HPDE6-E6E7 (cell line): ENCODE data around the gene CARMIL3.

Experiments used
- DNase-seq: peaks from one replicate; pipeline ENCODE4 v3.0.0; 2011; ENCODE audit warnings: missing footprints; ENCODE audit errors: extremely low spot score

The CARMIL3 gene

GRCh38 chr14:24060984-24061913, 9.4 kb downstream of the CARMIL3 start:
- DNase-seq = no peak

GRCh38 chr14:24062216-24062980, 10.6 kb downstream of the CARMIL3 start:
- DNase-seq = no peak

DNA sequence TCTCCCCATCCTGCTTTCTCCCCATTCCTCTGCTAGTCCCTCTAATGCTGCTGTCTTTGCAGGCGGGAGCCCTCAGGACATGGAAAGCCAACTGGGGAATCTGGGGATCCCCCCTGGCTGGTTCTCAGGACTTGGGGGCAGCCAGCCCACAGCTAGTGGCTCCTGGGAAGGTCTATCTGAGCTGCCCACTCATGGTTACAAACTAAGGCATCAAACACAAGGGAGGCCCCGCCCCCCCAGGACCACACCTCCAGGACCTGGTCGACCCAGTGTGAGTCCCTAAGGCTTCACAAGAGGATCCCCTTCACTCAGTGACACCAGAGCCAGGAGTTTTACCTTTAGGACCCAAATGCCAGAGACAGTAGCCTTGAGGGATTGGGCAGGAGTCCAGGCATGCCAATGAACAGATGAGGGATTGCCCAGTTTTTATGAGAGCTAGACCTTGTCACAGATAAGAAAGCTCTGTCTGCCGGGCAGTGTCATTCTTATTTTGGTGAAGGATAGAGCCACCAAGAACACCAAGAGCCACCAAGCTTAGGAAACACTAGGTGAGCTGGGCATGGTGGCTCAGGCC, 11.5 kb downstream of the CARMIL3 start:
- no peak for DNase-seq

DNA sequence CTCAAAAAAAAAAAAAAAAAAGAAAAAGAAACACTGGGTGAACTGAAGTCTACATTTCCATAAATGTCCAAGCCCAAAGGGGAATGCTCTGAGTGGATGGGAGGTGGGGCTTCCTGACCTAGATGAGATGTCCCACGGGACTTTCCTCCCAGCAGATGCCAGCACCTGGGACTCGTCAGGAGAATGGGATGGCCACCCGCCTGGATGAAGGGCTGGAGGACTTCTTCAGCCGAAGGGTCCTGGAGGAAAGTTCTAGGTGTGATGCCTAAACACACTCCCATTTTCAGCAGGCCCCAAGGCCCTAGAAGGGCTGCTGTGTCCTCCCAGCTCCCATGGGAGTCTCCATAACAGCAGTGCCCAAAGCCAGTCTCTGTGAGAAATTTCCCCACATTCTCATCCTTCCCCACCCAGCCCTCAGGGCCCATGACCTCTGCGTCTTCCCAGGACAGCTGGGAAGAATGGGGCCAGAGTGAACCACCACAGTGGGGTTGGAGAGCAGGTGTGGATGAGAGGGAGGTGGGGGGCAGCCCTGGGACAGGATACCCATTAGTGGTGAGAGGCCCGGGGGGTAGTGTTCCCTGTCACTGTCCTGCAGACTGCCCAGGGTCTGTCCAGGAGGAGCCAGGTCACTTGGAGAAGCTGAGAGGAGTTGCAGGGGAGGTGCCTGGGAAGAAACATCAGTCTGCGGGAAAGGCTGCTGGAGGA, 12.4 kb downstream of the CARMIL3 start:
- DNase-seq = no peak

DNA sequence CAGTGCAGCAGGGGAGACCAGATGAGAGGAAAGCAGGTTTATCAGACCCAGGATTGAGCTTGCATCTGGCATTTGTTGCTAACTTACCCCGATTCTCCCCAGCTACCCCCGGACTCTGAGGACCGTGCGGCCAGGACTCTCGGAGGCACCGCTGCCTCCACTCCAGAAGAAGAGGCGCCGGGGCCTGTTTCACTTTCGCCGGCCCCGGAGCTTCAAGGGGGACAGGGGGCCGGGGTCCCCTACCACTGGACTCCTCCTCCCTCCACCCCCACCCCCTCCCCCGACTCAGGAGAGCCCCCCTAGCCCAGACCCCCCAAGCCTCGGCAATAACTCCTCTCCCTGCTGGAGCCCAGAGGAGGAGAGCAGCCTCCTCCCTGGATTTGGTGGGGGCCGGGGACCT, 13.0 kb downstream of the CARMIL3 start:
- DNase-seq = no peak

GRCh38 chr14:24065408-24065807, 13.6 kb downstream of the CARMIL3 start:
- no peak for DNase-seq

DNA sequence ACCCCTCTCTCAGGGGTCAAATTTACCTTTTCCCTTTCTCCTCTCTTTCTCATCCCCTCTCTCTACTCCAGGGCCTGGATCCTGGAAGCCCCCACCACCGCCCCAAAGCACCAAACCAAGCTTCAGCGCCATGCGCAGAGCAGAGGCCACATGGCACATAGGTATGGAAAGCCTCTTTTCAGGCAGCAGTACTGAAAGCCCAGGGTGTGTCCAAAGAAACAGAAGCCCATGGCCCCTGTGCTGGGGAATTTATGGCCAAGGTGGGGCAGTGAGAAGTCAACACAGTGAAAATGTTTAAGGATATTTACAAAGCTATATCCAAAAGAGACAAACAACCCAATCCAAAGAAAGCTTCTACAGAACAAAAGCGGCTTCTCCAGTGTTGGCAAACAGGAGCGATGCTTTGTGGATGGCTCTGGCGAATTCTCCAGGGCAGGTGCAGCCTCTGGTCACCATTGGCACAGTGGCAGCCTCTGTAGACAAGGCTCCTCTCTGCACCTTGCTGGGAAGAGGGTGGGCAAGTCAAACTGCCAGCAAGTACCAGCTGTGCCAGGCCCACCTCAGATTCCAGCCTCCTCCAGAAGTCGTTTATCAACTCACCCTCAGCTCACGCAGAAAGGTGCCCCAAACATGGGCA, 14.8 kb downstream of the CARMIL3 start:
- DNase-seq = no peak

DNA sequence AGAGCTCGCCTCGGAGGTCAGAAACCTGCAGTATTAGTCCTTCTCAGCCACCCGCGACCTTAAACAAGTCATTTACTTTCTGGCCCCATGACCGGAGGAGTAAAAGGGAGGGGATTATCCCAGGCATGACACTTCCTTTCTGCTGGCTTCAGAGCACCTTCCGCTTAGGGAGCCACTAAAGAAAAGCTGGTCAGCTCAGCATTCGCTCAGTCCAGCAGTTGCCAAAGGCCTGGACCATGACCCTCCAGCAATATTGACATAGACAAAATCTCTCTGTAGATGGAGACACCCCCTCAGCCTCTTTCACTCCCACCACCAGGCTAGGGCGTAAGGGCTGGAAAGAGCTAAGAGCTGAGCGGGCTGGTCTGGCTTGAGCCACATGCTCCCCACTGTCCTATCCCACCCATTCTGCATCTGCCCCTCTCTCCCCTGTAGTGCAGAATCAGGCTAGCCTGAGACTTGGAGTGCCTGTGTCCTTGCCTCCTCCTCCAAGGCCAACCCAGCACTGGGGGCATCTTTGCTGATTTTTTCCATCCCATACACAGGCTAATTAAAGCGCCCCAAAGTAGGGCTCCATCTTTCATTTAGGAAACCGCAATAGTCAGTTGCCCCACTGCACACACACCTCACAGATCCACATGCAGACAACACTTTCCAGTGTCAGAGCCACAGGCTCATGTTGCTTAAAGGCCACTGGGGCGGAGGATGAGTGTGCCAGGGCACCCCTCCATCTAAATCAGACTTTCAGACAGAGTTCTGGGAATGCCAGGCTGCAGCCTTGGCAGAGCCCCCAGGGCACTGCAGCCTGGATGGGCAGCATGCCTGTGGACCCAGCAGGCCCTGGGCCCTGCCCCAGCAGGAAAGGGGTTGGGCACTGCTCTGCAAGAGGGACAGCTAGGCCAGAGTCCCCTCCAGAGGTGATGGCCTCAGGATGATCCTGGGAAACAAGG, 15.6 kb downstream of the CARMIL3 start:
- DNase-seq = no peak

DNA sequence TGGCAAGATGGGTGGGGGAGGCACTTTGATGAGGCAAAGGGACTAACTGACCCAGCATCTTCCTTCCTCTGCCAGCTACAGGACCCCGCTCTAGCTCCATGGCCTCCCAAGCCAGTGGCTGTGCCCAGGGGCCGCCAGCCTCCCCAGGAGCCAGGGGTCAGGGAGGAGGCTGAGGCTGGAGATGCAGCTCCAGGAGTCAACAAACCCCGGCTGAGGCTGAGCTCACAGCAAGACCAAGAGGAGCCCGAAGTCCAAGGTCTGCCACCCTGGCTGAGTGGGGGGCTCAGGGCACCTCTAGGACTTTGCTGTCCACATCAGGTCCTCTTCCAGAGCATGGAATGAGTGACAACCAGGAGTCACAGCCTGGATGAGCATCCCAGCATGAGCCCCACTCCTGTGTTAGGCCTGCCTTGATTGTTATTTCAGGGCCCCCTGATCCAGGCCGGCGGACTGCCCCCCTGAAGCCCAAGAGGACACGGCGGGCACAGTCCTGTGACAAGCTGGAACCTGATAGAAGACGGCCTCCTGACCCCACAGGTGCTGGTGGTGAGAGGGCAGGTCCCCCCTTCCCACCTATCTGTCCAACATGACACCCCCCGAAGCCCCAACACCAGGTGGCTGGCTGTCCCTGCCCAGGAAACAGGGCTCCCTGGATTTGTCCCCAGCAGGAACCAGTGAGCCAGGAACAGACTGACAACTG, 17.1 kb downstream of the CARMIL3 start:
- no peak for DNase-seq

DNA sequence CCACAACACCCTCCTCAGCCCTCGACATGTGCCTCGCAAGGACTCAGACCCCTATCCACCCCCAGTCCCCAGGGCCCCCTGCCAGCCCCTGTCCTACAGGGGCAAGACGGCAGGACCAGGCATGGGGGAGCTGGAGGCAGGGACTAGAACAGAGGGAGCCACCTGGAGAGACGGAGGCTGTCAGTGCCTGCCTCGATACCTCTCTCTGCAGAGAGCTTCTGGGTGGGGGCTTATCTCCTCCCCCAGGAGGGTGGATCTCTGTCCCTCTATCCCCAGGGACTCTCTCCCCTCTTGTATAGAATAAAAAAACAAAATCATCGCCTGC, 17.6 kb downstream of the CARMIL3 start:
- no peak for DNase-seq

DNA sequence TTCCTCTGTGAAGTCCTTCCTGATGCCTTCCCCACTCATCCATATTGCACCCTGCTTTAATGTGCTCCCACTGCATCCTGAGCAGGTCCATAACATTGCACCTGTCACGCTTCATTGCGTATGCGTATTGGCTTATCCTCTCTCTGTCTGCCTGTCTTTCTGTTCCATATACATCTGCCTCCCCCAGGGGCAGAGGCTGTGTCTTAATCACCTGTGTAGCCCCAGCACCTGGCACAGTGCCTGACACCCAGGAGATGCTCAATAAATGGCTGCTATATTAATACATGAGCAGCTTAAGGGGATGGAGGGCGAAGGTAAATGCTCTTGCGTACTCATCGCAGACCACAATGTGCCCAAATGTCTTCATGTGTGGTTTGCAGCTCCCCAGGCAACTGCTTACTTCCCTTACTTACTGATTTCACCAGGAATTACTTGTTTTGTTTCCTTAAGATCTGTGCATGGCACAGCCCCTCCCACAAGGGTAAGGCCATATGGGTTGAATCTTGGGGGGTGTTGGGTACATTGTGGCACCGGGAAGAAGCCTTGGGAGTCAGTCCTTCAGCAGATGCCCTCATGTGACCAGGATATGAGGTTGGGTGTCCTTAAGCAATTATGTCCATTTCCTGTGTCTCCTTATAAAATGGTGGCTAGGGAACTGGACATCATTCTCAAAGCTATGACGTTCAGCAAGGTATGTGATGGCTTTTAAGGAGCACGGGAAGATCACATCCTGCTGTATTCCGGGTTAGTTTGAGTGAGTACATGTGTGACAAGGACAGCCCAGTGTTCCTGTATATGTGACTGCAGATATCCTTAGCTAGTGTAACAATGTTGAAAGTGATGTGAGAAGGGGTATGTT, 18.7 kb downstream of the CARMIL3 start:
- no peak for DNase-seq

GRCh38 chr14:24071144-24071697, 19.4 kb downstream of the CARMIL3 start, which contains the start of gene CPNE6:
TSS of gene CPNE6 (plus strand) at chr14:24071562. CDS start at chr14:24072937, 1,375 bp downstream.
- no peak for DNase-seq

- no peak for DNase-seq
Observed at GRCh38 chr14:24071836-24072430, 20.1 kb downstream of the CARMIL3 start.

GRCh38 chr14:24072436-24072835, 20.6 kb downstream of the CARMIL3 start:
- DNase-seq = no peak

DNA sequence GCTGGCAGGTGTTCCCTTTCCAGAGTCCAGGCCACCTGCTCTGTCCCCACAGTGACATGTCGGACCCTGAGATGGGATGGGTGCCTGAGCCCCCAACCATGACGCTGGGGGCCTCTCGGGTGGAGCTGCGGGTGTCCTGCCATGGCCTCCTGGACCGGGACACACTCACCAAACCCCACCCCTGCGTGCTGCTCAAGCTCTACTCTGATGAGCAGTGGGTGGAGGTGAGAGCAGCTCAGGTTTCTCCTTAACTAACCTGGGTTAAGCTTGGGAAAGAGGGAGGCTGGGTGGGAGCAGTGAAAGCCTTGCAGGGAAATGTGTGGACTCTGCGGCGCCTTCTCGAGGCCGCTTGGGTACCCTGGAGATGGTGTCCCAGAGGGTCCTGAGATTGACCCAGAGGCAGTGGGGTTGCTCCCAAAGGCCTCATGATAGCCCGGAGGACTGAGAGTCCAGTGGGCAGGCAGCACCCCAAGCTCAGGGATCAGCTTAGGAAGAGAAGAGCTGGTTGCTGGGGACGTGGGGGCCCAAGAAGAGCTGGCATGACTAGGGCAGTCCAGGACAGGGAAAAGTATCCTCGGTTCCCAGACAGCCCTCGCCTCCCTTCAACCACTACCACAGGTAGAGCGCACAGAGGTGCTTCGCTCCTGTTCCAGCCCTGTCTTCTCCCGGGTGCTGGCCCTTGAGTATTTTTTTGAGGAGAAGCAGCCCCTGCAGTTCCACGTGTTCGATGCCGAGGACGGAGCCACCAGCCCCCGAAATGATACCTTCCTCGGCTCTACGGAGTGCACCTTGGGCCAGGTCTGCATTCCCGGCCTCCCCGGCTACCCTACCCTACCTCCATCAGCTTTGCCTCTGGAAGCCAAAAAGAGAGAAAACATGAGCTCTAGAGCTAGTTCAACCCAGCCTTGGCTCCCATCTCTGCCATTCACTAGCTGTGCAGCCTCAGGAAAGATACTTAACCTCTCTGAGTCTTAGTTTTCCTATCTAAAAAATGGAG, 21.4 kb downstream of the CARMIL3 start:
- no peak for DNase-seq

DNA sequence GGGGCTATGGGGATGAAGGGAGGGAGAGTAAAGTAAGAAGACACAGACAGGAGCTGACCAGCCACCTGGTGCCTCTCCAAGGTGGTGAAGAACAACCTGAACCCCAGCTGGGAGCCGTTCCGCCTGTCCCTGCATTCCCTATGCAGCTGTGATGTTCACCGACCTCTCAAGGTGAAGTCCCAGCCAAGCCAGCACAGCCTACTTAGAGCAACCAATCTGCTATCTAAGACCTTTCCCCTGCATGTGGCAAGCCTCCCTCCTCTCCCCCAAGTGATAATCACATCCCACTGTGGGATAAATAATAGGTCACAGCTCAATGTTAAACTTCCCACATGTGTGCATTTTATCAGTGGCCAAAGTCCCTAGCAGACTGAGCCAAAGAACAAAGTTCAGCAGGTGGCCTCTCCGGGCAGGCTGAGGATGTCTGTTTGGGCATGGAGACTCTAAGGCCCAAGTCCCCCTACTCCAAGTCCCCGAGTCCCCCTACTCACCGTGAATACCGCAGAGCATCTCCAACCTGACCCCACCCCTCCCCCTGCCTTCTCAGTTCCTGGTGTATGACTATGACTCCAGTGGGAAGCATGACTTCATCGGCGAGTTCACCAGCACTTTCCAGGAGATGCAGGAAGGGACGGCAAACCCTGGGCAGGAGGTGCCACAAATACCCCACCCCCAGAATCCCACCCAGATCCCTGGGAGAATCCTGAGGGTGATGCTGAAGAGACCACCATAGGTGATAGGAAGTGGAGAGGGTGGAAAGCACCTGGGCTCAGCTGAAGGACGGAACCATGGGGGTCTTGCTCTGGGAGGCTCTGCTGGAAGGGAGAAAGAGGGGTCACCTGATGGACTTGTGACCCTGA, 23.0 kb downstream of the CARMIL3 start:
- DNase-seq = no peak
